RWPE2 (cell line): Measurements from ENCODE around the gene CNTN6.

Source experiments
- ATAC-seq: fragments of 200-7000 bp; cut with Tn5 transposase; 3 replicates; pipeline ENCODE4 v1.9.1; 2021; ENCODE audit warnings: low read depth
- DNase-seq: peaks from one replicate; pipeline ENCODE4 v3.0.0-alpha.2; 2020; ENCODE audit warnings: low spot score
- H3K27ac ChIP-seq: fragments of 450-650 bp; 2 replicates; pipeline ENCODE4 v1.5.1; 2017; ENCODE audit warnings: mild to moderate bottlenecking; ENCODE audit not compliant: poor library complexity, severe bottlenecking
- H3K27me3 ChIP-seq: fragments of 250-450 bp; sonication (Bioruptor Pico); 2 replicates; pipeline ENCODE4 v1.5.1; 2021; ENCODE audit warnings: mild to moderate bottlenecking, moderate library complexity; ENCODE audit not compliant: insufficient read depth, poor library complexity, severe bottlenecking
- H3K36me3 ChIP-seq: fragments of 250-450 bp; sonication (Bioruptor Pico); 2 replicates; pipeline ENCODE4 v1.5.1; 2020; ENCODE audit warnings: low read depth, mild to moderate bottlenecking, moderate library complexity
- H3K4me1 ChIP-seq: fragments of 250-450 bp; sonication (Bioruptor Pico); 2 replicates; pipeline ENCODE4 v1.5.1; 2021; ENCODE audit warnings: mild to moderate bottlenecking, moderate library complexity; ENCODE audit not compliant: insufficient read depth, poor library complexity, severe bottlenecking
- H3K4me3 ChIP-seq: fragments of 250-450 bp; sonication (Bioruptor Pico); 2 replicates; pipeline ENCODE4 v1.5.1; 2021; ENCODE audit warnings: mild to moderate bottlenecking, moderate library complexity; ENCODE audit not compliant: severe bottlenecking
- H3K9me3 ChIP-seq: fragments of 250-450 bp; sonication (Bioruptor Pico); 2 replicates; pipeline ENCODE4 v1.5.1; 2021; ENCODE audit warnings: mild to moderate bottlenecking, moderate library complexity; ENCODE audit not compliant: severe bottlenecking
- CTCF ChIP-seq: fragments of 450-650 bp; IDR thresholded peaks from one replicate; pipeline ENCODE4 v1.5.1; 2017; ENCODE audit warnings: mild to moderate bottlenecking, moderate library complexity; ENCODE audit not compliant: poor library complexity, severe bottlenecking

Gene CNTN6

GRCh38 chr3:1227111-1227510 is 134.3 kb downstream of the CNTN6 start:
- no peaks in the 10 kb centered on the region for H3K36me3 ChIP-seq
- no peak overlapping the region for H3K27ac ChIP-seq
- no peaks in the 10 kb centered on the region for H3K4me1 ChIP-seq
- no peak for TF ChIP-seq CTCF
- ATAC-seq: no peak
- no peak for DNase-seq
- H3K9me3 ChIP-seq: no peaks in the 10 kb centered on the region
- H3K27me3 ChIP-seq: no peaks in the 10 kb centered on the region
- H3K4me3 ChIP-seq: no peak overlapping the region

- no peak for ATAC-seq
- H3K4me1 ChIP-seq: no peaks in the 10 kb centered on the region
- no peaks in the 10 kb centered on the region for H3K36me3 ChIP-seq
- H3K4me3 ChIP-seq: no peak overlapping the region
- no peaks in the 10 kb centered on the region for H3K27me3 ChIP-seq
- H3K27ac ChIP-seq: no peak overlapping the region
- peaks cover 3% of the 10 kb centered on the region for H3K9me3 ChIP-seq
- no peak for TF ChIP-seq CTCF
- no peak for DNase-seq
Measured at GRCh38 chr3:1228289-1228688, 135.5 kb downstream of the CNTN6 start.

- peaks cover 3% of the 10 kb centered on the region for H3K9me3 ChIP-seq
- no peaks in the 10 kb centered on the region for H3K4me1 ChIP-seq
- TF ChIP-seq CTCF: no peak
- no peak overlapping the region for H3K27ac ChIP-seq
- no peak for DNase-seq
- H3K27me3 ChIP-seq: no peaks in the 10 kb centered on the region
- H3K36me3 ChIP-seq: no peaks in the 10 kb centered on the region
- no peak overlapping the region for H3K4me3 ChIP-seq
- ATAC-seq: no peak
Measured at GRCh38 chr3:1230920-1231319, 138.1 kb downstream of the CNTN6 start.

- no peaks in the 10 kb centered on the region for H3K27me3 ChIP-seq
- DNase-seq: no peak
- TF ChIP-seq CTCF: no peak
- H3K9me3 ChIP-seq: peaks cover 3% of the 10 kb centered on the region
- H3K36me3 ChIP-seq: no peaks in the 10 kb centered on the region
- H3K27ac ChIP-seq: no peak overlapping the region
- H3K4me1 ChIP-seq: no peaks in the 10 kb centered on the region
- no peak for ATAC-seq
- no peak overlapping the region for H3K4me3 ChIP-seq
Measured at GRCh38 chr3:1232276-1232675, 139.5 kb downstream of the CNTN6 start.

- Histone ChIP-seq H3K36me3 (no peaks in the 10 kb centered on the region), H3K4me3 (no peak overlapping the region), H3K27me3 (no peaks in the 10 kb centered on the region), H3K4me1 (no peaks in the 10 kb centered on the region), H3K9me3 (peaks cover 3% of the 10 kb centered on the region), H3K27ac (no peak overlapping the region)
- no peak for DNase-seq
- ATAC-seq: no peak
- no peak for TF ChIP-seq CTCF
Measured at GRCh38 chr3:1235526-1236120, 142.8 kb downstream of the CNTN6 start.
